Peyer's patch (tissue), 4 donors: ENCODE measurements around the gene ABLIM2. TPM values are rescaled to one million over a fixed set of nuclear protein-coding genes. Genes with fewer than 3 reads are reported as not detected.

Experiments used
- DNase-seq, 3 donors: peaks; one replicate each; pipeline ENCODE4 v3.0.0-alpha.2; 2017 to 2019
- H3K27ac ChIP-seq, 4 donors: fragments of 200-600 bp; sonication (generic); one replicate each; pipeline ENCODE4 v1.5.1; 2016 to 2019
- H3K27me3 ChIP-seq, 2 donors: fragments of 200-600 bp; sonication (generic); one replicate each; pipeline ENCODE4 v1.5.1; 2019
- H3K36me3 ChIP-seq, 3 donors: fragments of 200-600 bp; sonication (generic); one replicate each; pipeline ENCODE4 v1.5.1; 2016 to 2019
- H3K4me1 ChIP-seq, 4 donors: fragments of 200-600 bp; sonication (generic); one replicate each; pipeline ENCODE4 v1.5.1; 2016 to 2019
- H3K4me3 ChIP-seq, 4 donors: fragments of 200-600 bp; sonication (generic); 1 replicate in 3 of 4; 2 replicates in 1 of 4; pipeline ENCODE4 v1.5.1; 2016 to 2019; ENCODE audit warnings: mild to moderate bottlenecking in 1 of 4
- H3K9me3 ChIP-seq, 4 donors: fragments of 200-600 bp; sonication (generic); one replicate each; pipeline ENCODE4 v1.5.1; 2016 to 2019; ENCODE audit warnings: mild to moderate bottlenecking in 1 of 4
- POLR2A ChIP-seq, 2 donors: fragments of 450-650 bp; IDR thresholded peaks; one replicate each; pipeline ENCODE4 v1.5.1; 2017; ENCODE audit warnings: antibody characterized with exemption in 2 of 2, mild to moderate bottlenecking in 2 of 2, moderate library complexity in 2 of 2
- total RNA-seq, 4 donors: library from RNA; depleted of rRNA; stranded (reverse); fragments of >200 nt; gene quantifications; one replicate each; pipeline ENCODE4 v1.1.0, GENCODE V29; 2016
- TF ChIP-seq, protein P1 (sequence below), 6 experiments: fragments of 450-650 bp in 4 of 6; fragments of 200-600 bp in 2 of 6; sonication (generic) in 1 of 6; IDR thresholded peaks; one replicate each; pipeline ENCODE4 v1.5.1; 2017 to 2019; ENCODE audit warnings: antibody characterized with exemption in 6 of 6, mild to moderate bottlenecking in 3 of 6, moderate library complexity in 1 of 6

ABLIM2 gene
- total RNA-seq, 4 donors from 2014 or later = 9.0 to 24.2 (median 11.7) TPM

DNA sequence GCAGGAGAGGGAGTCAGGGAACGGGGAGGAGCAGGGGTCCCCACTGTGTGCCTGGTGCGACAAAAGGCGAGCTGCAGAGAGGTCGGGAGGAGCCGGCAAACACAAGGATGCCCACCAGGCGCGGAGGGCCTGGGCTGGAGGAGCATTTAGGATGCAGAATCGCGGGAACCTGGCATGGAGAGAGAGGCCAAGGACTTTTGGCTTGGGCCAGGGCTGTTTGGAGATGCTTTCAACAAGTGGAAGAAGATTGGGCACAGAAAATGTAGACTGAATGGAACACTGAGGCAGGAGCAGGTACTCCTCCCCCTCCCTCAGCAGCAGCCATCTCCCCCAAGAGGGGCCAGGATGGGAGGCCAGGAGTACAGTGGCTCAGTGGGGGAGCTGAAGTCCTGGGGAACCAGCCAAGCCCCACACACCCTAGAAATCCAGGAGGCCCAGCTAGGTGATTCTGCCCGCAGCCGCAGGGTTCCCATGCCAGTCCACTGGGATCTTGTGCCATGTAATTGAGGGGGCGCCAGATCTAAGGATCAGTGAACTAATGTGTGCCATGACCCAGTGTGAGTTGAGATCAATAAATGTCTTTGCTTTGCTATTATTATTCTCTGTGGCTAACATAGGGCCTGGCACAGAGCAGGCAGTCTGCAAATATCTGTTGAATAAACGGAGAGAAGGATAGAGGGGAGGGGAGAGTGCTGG is 1.1 kb upstream of the ABLIM2 start:
- Histone ChIP-seq H3K4me3 (peak overlapping the region; percentile 72 to 90 (median 84)), H3K4me1 (peaks cover 0 to 21% (median 13%) of the 10 kb centered on the region in 4 donors), H3K9me3 (no peaks in the 10 kb centered on the region), H3K27ac (peak overlapping the region in 1 of 4 donors; percentile 82), H3K36me3 (no peaks in the 10 kb centered on the region), H3K27me3 (no peaks in the 10 kb centered on the region)
- no peak for DNase-seq
- no peak for TF ChIP-seq POLR2A (IDR thresholded peaks at IDR 0.05)
- TF ChIP-seq, protein P1, sequence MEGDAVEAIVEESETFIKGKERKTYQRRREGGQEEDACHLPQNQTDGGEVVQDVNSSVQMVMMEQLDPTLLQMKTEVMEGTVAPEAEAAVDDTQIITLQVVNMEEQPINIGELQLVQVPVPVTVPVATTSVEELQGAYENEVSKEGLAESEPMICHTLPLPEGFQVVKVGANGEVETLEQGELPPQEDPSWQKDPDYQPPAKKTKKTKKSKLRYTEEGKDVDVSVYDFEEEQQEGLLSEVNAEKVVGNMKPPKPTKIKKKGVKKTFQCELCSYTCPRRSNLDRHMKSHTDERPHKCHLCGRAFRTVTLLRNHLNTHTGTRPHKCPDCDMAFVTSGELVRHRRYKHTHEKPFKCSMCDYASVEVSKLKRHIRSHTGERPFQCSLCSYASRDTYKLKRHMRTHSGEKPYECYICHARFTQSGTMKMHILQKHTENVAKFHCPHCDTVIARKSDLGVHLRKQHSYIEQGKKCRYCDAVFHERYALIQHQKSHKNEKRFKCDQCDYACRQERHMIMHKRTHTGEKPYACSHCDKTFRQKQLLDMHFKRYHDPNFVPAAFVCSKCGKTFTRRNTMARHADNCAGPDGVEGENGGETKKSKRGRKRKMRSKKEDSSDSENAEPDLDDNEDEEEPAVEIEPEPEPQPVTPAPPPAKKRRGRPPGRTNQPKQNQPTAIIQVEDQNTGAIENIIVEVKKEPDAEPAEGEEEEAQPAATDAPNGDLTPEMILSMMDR (IDR thresholded peaks at IDR 0.05) = no peak

DNA sequence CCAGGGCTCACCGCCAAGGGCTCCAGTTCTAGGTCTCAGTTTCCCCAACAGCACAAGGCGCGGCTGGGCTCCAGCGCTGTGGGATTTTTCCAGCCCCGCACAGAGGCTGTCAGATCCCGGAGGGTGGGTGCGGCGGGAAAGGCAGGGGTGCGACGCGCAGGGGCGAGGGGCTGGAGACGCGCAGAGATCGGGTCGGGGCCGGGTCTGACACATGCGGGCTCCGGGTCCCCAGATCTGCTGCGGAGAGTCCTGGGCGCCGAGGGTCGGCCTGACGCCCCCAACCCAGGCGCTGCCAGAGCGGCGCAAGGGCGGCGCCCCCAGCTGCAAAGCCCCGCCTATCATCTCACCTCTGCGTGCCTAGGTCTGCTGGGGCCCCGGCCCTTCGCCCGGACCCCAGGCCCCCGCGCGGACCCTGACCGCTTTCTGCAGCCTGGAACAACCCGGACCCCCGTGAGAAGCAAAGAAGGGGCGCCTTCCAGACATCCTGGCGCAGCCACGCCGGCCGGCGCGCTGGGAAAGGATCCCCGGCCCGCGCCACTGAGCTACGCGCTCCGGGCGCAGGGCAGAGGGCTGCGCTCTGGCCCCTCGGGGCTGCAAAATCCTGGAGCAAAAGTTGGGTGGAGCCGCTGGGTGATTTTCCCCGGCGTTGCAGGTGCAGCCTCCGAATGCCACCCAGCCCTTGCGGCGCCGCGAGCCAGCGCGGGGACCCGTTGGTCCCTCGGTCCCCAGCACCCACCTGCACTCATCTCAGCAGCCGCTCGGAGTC is 486 bp downstream of the ABLIM2 start:
- DNase-seq = no peak
- Histone ChIP-seq H3K27me3 (no peaks in the 10 kb centered on the region), H3K36me3 (no peaks in the 10 kb centered on the region), H3K4me1 (peaks cover 0 to 21% (median 13%) of the 10 kb centered on the region in 4 donors), H3K9me3 (no peaks in the 10 kb centered on the region), H3K27ac (peak overlapping the region in 2 of 4 donors; percentile 27 to 66), H3K4me3 (peak overlapping the region; percentile 72 to 90 (median 84))
- TF ChIP-seq, protein P1 (IDR thresholded peaks at IDR 0.05) = peak in 1 of 6 experiments; percentile 10
- no peak for TF ChIP-seq POLR2A (IDR thresholded peaks at IDR 0.05)

DNA sequence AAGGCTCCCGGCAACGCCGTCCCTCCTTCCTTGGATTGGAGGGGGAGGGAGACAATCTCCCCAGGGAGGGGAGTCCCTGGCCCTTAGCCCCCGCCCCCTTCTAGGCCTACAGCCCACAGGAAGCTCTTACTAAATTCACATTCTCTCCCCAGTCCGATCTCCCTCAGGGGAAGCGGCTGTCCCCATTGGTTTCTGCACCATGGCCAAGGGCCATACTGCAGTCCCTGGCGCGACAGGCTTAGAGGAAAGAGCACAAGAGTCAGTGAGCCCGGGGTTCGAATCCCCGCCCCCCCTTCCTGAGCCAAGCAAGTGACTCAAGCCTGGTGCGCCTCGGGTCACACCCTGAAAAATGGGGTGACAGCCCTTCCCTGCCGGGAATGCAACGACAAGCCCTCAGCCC is 1.1 kb downstream of the ABLIM2 start:
- Histone ChIP-seq H3K4me1 (peaks cover 0 to 21% (median 13%) of the 10 kb centered on the region in 4 donors), H3K27me3 (no peaks in the 10 kb centered on the region), H3K27ac (peak overlapping the region in 1 of 4 donors; percentile 66), H3K36me3 (no peaks in the 10 kb centered on the region), H3K4me3 (peak overlapping the region; percentile 72 to 90 (median 84)), H3K9me3 (no peaks in the 10 kb centered on the region)
- no peak for TF ChIP-seq POLR2A (IDR thresholded peaks at IDR 0.05)
- TF ChIP-seq, protein P1 (IDR thresholded peaks at IDR 0.05) = no peak
- no peak for DNase-seq

DNA sequence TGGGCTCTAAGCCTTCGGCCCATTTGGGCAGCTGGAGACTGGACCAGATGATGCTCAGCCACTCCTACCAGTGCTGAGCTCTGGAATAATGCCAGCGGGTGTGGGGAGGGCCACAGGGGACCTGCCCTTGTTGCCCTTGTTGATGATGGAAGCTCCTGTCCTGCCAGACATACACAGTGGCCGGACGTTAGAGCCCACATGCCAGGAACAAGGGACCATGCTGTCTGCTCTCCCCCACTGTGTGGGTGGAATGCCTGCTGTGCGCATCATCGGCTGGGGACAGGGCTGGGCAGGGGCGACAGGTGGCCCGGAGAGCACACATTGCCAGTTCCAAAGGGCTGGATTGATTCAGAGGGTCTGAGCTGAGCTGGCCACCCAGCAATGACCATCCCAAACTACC is 2.0 kb downstream of the ABLIM2 start:
- H3K36me3 ChIP-seq = no peaks in the 10 kb centered on the region
- no peak overlapping the region for H3K4me3 ChIP-seq
- H3K27me3 ChIP-seq = no peaks in the 10 kb centered on the region
- DNase-seq = no peak
- H3K9me3 ChIP-seq = no peaks in the 10 kb centered on the region
- peaks cover 0 to 21% (median 13%) of the 10 kb centered on the region in 4 donors for H3K4me1 ChIP-seq
- no peak overlapping the region for H3K27ac ChIP-seq
- TF ChIP-seq POLR2A (IDR thresholded peaks at IDR 0.05) = no peak
- TF ChIP-seq, protein P1 (IDR thresholded peaks at IDR 0.05) = no peak

DNA sequence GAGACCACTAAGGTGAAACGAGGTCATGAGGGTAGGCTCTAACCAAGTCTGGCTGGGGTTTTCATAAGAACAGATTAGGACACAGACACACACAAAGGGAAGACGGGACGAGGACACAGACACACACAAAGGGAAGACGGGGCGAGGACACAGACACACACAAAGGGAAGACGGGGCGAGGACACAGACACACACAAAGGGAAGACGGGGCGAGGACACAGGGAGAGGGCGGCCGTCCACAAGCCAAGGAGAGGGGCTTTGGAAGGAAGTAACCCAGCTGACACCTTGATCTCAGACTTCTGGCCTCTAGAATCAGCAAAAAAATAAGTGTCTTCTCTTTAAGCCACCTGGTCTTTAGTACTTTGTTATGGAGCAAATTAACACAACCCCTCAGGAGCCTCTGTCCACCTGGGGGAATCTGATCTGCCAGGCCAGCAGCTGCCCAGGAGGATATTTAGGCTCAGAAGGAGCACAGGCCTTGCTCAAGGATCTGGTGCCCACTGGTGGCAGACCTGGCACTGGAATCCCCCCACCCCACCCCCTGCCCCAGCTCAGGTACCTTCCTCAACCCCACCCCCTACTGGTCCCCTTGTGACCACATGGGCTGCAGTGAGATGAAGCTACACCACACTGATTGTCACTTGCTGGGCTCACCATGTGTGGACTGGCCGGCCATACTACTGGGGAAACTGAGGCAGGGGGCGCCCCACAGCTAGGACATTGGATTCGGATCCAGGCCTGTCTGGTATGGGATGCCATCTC is 2.8 kb downstream of the ABLIM2 start:
- Histone ChIP-seq H3K27me3 (no peaks in the 10 kb centered on the region), H3K9me3 (no peaks in the 10 kb centered on the region), H3K27ac (no peak overlapping the region), H3K4me3 (no peak overlapping the region), H3K4me1 (peaks cover 0 to 21% (median 13%) of the 10 kb centered on the region in 4 donors), H3K36me3 (no peaks in the 10 kb centered on the region)
- no peak for DNase-seq
- no peak for TF ChIP-seq POLR2A (IDR thresholded peaks at IDR 0.05)
- TF ChIP-seq, protein P1 (IDR thresholded peaks at IDR 0.05) = no peak
